GM12892 (cell line): ENCODE data around the gene ATP8B4.

Source experiments
- POLR2A ChIP-seq: IDR thresholded peaks from 2 replicates; pipeline ENCODE4 v1.6.1; 2011; ENCODE audit warnings: low read depth, low read length, control low read depth
- TAF1 ChIP-seq: IDR thresholded peaks from 2 replicates; pipeline ENCODE4 v1.6.1; 2011; ENCODE audit warnings: low read depth, mild to moderate bottlenecking, control low read depth, low read length, borderline replicate concordance

DNA sequence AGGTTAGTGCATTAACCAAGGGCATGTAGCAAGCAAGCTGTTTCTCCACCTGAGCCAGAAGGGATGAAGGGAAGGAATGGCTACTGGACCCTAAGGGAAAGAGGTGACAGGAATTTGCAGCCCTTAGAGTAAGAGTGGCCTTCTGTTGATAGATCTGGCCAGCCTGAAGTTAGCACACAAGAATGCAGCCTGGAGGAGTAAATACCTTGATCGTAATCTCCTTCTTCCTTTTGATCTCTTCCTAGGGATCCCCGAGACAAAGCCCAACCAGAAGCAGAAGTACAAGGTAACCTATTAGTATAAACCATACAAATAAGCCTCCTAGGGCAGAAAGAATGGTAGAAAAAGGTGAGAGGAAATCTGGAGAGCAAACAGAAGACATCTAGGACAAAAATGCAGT is 134.6 kb downstream of the ATP8B4 start:
- no peak for TF ChIP-seq POLR2A
- TF ChIP-seq TAF1: no peak
